ENCODE results near the gene ZNF362. TPM values are rescaled to one million over a fixed set of nuclear protein-coding genes. Genes with fewer than 3 reads are reported as not detected.

ZNF362 gene
- total and polyA plus RNA-seq, 4 donors, result 2.3 to 6.3 (median 5.4) TPM

DNA sequence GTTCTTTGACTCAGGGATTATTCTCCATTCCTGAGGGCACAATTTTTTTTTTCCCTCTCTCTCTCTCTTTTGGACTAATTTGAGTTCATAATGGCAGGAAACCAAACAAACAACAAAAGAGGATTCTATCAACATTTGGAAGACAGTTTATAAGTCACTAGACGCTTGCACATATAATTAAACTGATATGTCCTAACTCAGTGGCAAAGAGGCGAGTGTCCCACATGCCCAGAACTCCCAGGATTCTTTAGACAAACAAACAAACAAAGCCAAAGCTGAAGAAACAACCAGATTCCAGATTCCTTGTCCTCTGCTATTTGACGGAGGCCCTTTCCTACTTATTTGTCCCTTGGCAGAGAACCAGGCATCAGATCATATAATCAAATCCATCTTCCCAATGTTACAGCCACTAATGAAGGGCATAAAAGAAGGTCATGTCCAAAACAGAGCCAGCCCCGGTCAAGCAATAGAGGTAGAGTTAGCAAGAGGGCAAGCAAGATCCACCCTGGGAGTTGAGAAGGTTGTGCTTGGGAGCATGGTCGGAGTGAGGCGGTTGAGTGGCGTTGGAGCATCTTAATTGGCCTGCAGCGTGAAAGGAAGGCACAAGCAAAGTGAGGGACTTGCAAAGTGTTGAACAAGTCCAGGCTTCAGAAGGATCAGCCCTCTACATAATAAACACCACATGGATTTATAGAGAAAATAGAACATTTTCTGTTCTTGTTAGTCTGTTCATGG lies 30.3 kb downstream of the ZNF362 start:
- peaks cover 0 to 2% (median 0%) of the 10 kb centered on the region in 4 donors for H3K4me1 ChIP-seq (ENCODE audit: control insufficient read depth in 4 of 4, insufficient read depth in 4 of 4, low read length in 3 of 4)
- no peaks in the 10 kb centered on the region for H3K9me3 ChIP-seq (ENCODE audit: control insufficient read depth in 4 of 4, low read length in 3 of 4)
- 87% methylated on average over 8 of the region's 8 CpGs for WGBS
- no peak overlapping the region for H3K4me3 ChIP-seq (ENCODE audit: low read depth in 1 of 3, low read length in 3 of 3)
- H3K9ac ChIP-seq (ENCODE audit: low read depth in 1 of 2, low read length in 2 of 2), result no peak overlapping the region
- no peaks in the 10 kb centered on the region for H3K27me3 ChIP-seq (ENCODE audit: control insufficient read depth in 4 of 4, insufficient read depth in 4 of 4, low read length in 3 of 4)
- TF ChIP-seq, protein P1, sequence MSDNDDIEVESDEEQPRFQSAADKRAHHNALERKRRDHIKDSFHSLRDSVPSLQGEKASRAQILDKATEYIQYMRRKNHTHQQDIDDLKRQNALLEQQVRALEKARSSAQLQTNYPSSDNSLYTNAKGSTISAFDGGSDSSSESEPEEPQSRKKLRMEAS (IDR thresholded peaks at IDR 0.05), result no peak
- TF ChIP-seq FOXA2 (IDR thresholded peaks at IDR 0.05) (no peak), JUND (IDR thresholded peaks at IDR 0.05) (no peak), EGR1 (IDR thresholded peaks at IDR 0.05; ENCODE audit: low read depth in 2 of 2) (no peak), NR2F2 (IDR thresholded peaks at IDR 0.05) (no peak), RXRA (IDR thresholded peaks at IDR 0.05) (no peak), TAF1 (conservative IDR thresholded peaks at IDR 0.05) (no peak), HNF4G (IDR thresholded peaks at IDR 0.05) (no peak), GABPA (IDR thresholded peaks at IDR 0.05 in 1 of 2, conservative IDR thresholded peaks at IDR 0.05 in 1 of 2) (no peak), HNF4A (conservative IDR thresholded peaks at IDR 0.05) (no peak), SP1 (IDR thresholded peaks at IDR 0.05) (no peak), RAD21 (IDR thresholded peaks at IDR 0.05) (no peak)
- TF ChIP-seq, protein P2, sequence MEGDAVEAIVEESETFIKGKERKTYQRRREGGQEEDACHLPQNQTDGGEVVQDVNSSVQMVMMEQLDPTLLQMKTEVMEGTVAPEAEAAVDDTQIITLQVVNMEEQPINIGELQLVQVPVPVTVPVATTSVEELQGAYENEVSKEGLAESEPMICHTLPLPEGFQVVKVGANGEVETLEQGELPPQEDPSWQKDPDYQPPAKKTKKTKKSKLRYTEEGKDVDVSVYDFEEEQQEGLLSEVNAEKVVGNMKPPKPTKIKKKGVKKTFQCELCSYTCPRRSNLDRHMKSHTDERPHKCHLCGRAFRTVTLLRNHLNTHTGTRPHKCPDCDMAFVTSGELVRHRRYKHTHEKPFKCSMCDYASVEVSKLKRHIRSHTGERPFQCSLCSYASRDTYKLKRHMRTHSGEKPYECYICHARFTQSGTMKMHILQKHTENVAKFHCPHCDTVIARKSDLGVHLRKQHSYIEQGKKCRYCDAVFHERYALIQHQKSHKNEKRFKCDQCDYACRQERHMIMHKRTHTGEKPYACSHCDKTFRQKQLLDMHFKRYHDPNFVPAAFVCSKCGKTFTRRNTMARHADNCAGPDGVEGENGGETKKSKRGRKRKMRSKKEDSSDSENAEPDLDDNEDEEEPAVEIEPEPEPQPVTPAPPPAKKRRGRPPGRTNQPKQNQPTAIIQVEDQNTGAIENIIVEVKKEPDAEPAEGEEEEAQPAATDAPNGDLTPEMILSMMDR (IDR thresholded peaks at IDR 0.05; ENCODE audit: low read depth, low read length, missing input control), result no peak
- TF ChIP-seq, protein P3, sequence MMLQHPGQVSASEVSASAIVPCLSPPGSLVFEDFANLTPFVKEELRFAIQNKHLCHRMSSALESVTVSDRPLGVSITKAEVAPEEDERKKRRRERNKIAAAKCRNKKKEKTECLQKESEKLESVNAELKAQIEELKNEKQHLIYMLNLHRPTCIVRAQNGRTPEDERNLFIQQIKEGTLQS (IDR thresholded peaks at IDR 0.05), result no peak
- TF ChIP-seq, protein P4, sequence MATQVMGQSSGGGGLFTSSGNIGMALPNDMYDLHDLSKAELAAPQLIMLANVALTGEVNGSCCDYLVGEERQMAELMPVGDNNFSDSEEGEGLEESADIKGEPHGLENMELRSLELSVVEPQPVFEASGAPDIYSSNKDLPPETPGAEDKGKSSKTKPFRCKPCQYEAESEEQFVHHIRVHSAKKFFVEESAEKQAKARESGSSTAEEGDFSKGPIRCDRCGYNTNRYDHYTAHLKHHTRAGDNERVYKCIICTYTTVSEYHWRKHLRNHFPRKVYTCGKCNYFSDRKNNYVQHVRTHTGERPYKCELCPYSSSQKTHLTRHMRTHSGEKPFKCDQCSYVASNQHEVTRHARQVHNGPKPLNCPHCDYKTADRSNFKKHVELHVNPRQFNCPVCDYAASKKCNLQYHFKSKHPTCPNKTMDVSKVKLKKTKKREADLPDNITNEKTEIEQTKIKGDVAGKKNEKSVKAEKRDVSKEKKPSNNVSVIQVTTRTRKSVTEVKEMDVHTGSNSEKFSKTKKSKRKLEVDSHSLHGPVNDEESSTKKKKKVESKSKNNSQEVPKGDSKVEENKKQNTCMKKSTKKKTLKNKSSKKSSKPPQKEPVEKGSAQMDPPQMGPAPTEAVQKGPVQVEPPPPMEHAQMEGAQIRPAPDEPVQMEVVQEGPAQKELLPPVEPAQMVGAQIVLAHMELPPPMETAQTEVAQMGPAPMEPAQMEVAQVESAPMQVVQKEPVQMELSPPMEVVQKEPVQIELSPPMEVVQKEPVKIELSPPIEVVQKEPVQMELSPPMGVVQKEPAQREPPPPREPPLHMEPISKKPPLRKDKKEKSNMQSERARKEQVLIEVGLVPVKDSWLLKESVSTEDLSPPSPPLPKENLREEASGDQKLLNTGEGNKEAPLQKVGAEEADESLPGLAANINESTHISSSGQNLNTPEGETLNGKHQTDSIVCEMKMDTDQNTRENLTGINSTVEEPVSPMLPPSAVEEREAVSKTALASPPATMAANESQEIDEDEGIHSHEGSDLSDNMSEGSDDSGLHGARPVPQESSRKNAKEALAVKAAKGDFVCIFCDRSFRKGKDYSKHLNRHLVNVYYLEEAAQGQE (IDR thresholded peaks at IDR 0.05), result no peak
- H3K27ac ChIP-seq (ENCODE audit: low read depth in 1 of 2, low read length in 2 of 2), result no peak overlapping the region
- peaks cover 0 to 17% (median 12%) of the 10 kb centered on the region in 4 donors for H3K36me3 ChIP-seq (ENCODE audit: control insufficient read depth in 4 of 4, insufficient read depth in 3 of 4, low read depth in 1 of 4, low read length in 3 of 4)
- no peak for DNase-seq (ENCODE audit: low spot score)

DNA sequence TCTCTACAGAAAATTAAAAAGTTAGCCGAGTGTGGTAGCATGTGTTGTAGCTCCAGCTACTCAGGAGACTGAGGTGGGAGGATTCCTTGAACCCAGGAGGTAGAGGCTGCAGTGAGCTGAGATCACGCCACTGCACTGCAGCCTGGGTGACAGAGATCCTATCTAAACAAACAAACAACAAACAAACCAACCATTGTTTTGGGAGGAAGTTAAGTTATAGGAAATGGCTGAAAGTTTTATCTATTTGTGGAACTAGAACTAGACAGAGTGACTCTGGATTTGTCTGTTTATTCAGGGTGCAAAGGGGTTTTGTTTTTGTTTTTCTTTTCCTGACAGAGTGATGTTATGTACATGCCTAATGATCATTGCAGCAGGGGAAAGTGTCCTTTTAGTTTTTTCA lies 31.0 kb downstream of the ZNF362 start:
- WGBS, result 76% methylated on average over 2 of the region's 2 CpGs
- no peak overlapping the region for H3K27ac ChIP-seq (ENCODE audit: low read depth in 1 of 2, low read length in 2 of 2)
- no peak overlapping the region for H3K4me3 ChIP-seq (ENCODE audit: low read depth in 1 of 3, low read length in 3 of 3)
- peaks cover 0 to 12% (median 9%) of the 10 kb centered on the region in 4 donors for H3K36me3 ChIP-seq (ENCODE audit: control insufficient read depth in 4 of 4, insufficient read depth in 3 of 4, low read depth in 1 of 4, low read length in 3 of 4)
- no peaks in the 10 kb centered on the region for H3K9me3 ChIP-seq (ENCODE audit: control insufficient read depth in 4 of 4, low read length in 3 of 4)
- H3K4me1 ChIP-seq (ENCODE audit: control insufficient read depth in 4 of 4, insufficient read depth in 4 of 4, low read length in 3 of 4), result peaks cover 0 to 2% (median 0%) of the 10 kb centered on the region in 4 donors
- no peak overlapping the region for H3K9ac ChIP-seq (ENCODE audit: low read depth in 1 of 2, low read length in 2 of 2)
- TF ChIP-seq FOXA2 (IDR thresholded peaks at IDR 0.05) (no peak), RAD21 (IDR thresholded peaks at IDR 0.05) (no peak), EGR1 (IDR thresholded peaks at IDR 0.05; ENCODE audit: low read depth in 2 of 2) (no peak), SP1 (IDR thresholded peaks at IDR 0.05) (no peak), YY1 (IDR thresholded peaks at IDR 0.05) (no peak)
- TF ChIP-seq, protein P5, sequence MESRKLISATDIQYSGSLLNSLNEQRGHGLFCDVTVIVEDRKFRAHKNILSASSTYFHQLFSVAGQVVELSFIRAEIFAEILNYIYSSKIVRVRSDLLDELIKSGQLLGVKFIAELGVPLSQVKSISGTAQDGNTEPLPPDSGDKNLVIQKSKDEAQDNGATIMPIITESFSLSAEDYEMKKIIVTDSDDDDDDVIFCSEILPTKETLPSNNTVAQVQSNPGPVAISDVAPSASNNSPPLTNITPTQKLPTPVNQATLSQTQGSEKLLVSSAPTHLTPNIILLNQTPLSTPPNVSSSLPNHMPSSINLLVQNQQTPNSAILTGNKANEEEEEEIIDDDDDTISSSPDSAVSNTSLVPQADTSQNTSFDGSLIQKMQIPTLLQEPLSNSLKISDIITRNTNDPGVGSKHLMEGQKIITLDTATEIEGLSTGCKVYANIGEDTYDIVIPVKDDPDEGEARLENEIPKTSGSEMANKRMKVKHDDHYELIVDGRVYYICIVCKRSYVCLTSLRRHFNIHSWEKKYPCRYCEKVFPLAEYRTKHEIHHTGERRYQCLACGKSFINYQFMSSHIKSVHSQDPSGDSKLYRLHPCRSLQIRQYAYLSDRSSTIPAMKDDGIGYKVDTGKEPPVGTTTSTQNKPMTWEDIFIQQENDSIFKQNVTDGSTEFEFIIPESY (IDR thresholded peaks at IDR 0.05), result no peak
- TF ChIP-seq, protein P3 (IDR thresholded peaks at IDR 0.05), result no peak
- TF ChIP-seq, protein P4 (IDR thresholded peaks at IDR 0.05), result no peak
- TF ChIP-seq, protein P1 (IDR thresholded peaks at IDR 0.05), result no peak
- no peak for DNase-seq (ENCODE audit: low spot score)
- H3K27me3 ChIP-seq (ENCODE audit: control insufficient read depth in 4 of 4, insufficient read depth in 4 of 4, low read length in 3 of 4), result no peaks in the 10 kb centered on the region

Data from liver (tissue), 9 donors.